SK-N-MC (cell line): Measurements from ENCODE around the gene PTPN6.

Source experiments
- EZH2 ChIP-seq: fragments of 200-600 bp; sonication (generic); IDR thresholded peaks from one replicate; pipeline ENCODE4 v1.6.1; 2017; ENCODE audit warnings: antibody characterized with exemption
- FOXP2 ChIP-seq: optimal IDR thresholded peaks from 2 replicates; pipeline ENCODE3; 2011; ENCODE audit warnings: mild to moderate bottlenecking, moderate library complexity; ENCODE audit not compliant: insufficient read depth; ENCODE audit errors: extremely low read length, control extremely low read depth
- POLR2AphosphoS5 ChIP-seq: IDR thresholded peaks from 2 replicates; pipeline ENCODE4 v1.6.1; 2012; ENCODE audit warnings: mild to moderate bottlenecking, low read depth, low read length, borderline replicate concordance

- TF ChIP-seq EZH2 (no peak), POLR2AphosphoS5 (no peak), FOXP2 (no peak)
Measured at GRCh38 chr12:6941267-6941666, 9.9 kb upstream of the PTPN6 start.
